Testis (tissue), 3 donors: Measurements from ENCODE around the gene KLHL3. TPM values are rescaled to one million over a fixed set of nuclear protein-coding genes. Genes with fewer than 3 reads are reported as not detected.

Experiments used
- DNase-seq: peaks from one replicate; pipeline ENCODE4 v3.0.0-alpha.2; 2019
- H3K27ac ChIP-seq, 2 donors: fragments of 200-600 bp; sonication (generic); one replicate each; pipeline ENCODE4 v1.5.1; 2019
- H3K27me3 ChIP-seq: fragments of 200-600 bp; sonication (generic); one replicate; pipeline ENCODE4 v1.5.1; 2019
- H3K36me3 ChIP-seq: fragments of 200-600 bp; sonication (generic); one replicate; pipeline ENCODE4 v1.5.1; 2017; ENCODE audit warnings: low read depth; ENCODE audit errors: missing control alignments
- H3K4me1 ChIP-seq: fragments of 200-600 bp; sonication (generic); one replicate; pipeline ENCODE4 v1.5.1; 2019
- H3K4me3 ChIP-seq, 2 donors: fragments of 200-600 bp; sonication (generic); one replicate each; pipeline ENCODE4 v1.5.1; 2017 to 2019
- H3K9me3 ChIP-seq: fragments of 200-600 bp; sonication (generic); one replicate; pipeline ENCODE4 v1.5.1; 2017
- CTCF ChIP-seq, 3 experiments: fragments of 450-650 bp in 2 of 3; fragments of 200-600 bp in 1 of 3; sonication (generic) in 1 of 3; IDR thresholded peaks; one replicate each; pipeline ENCODE4 v1.5.1; 2016 to 2019; ENCODE audit warnings: antibody characterized with exemption in 3 of 3, mild to moderate bottlenecking in 2 of 3, moderate library complexity in 1 of 3
- POLR2A ChIP-seq: fragments of 450-650 bp; IDR thresholded peaks from one replicate; pipeline ENCODE4 v1.6.1; 2017; ENCODE audit warnings: antibody characterized with exemption, mild to moderate bottlenecking, moderate library complexity
- WGBS, 2 donors: methylation state at CpG; one replicate each; pipeline ENCODE4 v1.1.5; 2018; 5-methylcytosine and 5-hydroxymethylcytosine counted together
- intact Hi-C: fragments of 100-400 bp; cut with DNase I; formaldehyde crosslinking; loops from one replicate; pipeline ENCODE4 v1.15.1; 2023; ENCODE audit warnings: low total_unique reads
- polyA plus RNA-seq: library from polyadenylated mRNA; stranded (reverse); fragments of 350-450 nt; fragmentation: Illumina TruSeq; extraction: RNeasy Lipid Tissue Mini Kit (QIAGEN cat#74804); gene quantifications from one replicate; pipeline ENCODE4 v1.2.3, GENCODE V29; 2014; ENCODE audit warnings: low read depth, low replicate concordance; ENCODE audit not compliant: insufficient read depth
- total RNA-seq, 2 donors: library from RNA; depleted of rRNA; stranded (reverse); fragments of >200 nt; gene quantifications; one replicate each; pipeline ENCODE4 v1.2.3, GENCODE V29; 2016

KLHL3 gene
- total and polyA plus RNA-seq, 3 donors from 2014 or later, result 13.7 to 35.0 (median 26.2) TPM

GRCh38 chr5:137632716-137633115, 103.2 kb downstream of the KLHL3 start:
- Histone ChIP-seq H3K4me3 (no peak overlapping the region), H3K27me3 (no peaks in the 10 kb centered on the region), H3K9me3 (no peaks in the 10 kb centered on the region), H3K27ac (no peak overlapping the region), H3K4me1 (peaks cover 26% of the 10 kb centered on the region), H3K36me3 (no peaks in the 10 kb centered on the region)
- intact Hi-C loops, result loop anchor here (10.0 kb wide), 1 partner anchor 102 kb away; the partner anchor contains the start of gene KLHL3
- 98 to 99% methylated on average over 3 of the region's 3 CpGs for WGBS, 2 donors
- TF ChIP-seq CTCF (IDR thresholded peaks at IDR 0.05) (no peak), POLR2A (no peak)
- no peak for DNase-seq

DNA sequence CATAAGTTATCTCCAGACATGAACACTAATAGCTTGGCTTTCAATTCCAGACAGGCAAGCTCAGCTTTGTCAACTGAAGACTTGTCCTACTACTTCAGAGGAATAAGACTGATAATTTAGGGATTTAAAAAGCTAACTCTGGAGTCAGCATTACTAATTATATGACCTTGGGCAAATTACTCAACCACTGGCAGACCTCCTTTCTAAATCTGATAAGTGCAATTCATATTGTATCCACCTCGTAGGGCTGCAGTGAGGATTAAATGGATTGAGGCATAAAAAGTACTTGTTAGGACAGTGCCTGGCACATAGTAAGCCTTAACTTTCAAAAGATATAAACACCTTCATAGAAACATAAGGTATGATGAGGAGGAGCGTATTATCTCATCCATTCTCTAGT, 104.4 kb downstream of the KLHL3 start:
- DNase-seq, result no peak

GRCh38 chr5:137630972-137631370, 104.9 kb downstream of the KLHL3 start:
- no peaks in the 10 kb centered on the region for H3K36me3 ChIP-seq
- no peaks in the 10 kb centered on the region for H3K9me3 ChIP-seq
- no peak for DNase-seq
- peaks cover 21% of the 10 kb centered on the region for H3K4me1 ChIP-seq
- WGBS, 2 donors, result 53% methylated on average over 3 of the region's 3 CpGs
- intact Hi-C loops, result loop anchor here (10.0 kb wide), 1 partner anchor 104 kb away; the partner anchor contains the start of gene KLHL3
- TF ChIP-seq CTCF (IDR thresholded peaks at IDR 0.05), result no peak
- TF ChIP-seq POLR2A, result no peak
- peak overlapping the region in 1 of 2 donors; percentile 78 for H3K27ac ChIP-seq
- no peak overlapping the region for H3K4me3 ChIP-seq
- H3K27me3 ChIP-seq, result no peaks in the 10 kb centered on the region

More for the DNA sequence above, 104.4 kb downstream of the KLHL3 start:
- H3K4me3 ChIP-seq, result no peak overlapping the region
- 62 to 64% methylated on average over 2 of the region's 2 CpGs for WGBS, 2 donors
- no peaks in the 10 kb centered on the region for H3K36me3 ChIP-seq
- TF ChIP-seq POLR2A (no peak), CTCF (IDR thresholded peaks at IDR 0.05) (no peak)
- no peaks in the 10 kb centered on the region for H3K27me3 ChIP-seq
- H3K9me3 ChIP-seq, result no peaks in the 10 kb centered on the region
- intact Hi-C loops, result loop anchor here (10.0 kb wide), 1 partner anchor 103 kb away; the partner anchor contains the start of gene KLHL3
- H3K4me1 ChIP-seq, result peaks cover 22% of the 10 kb centered on the region
- H3K27ac ChIP-seq, result peak overlapping the region in 1 of 2 donors; percentile 78

GRCh38 chr5:137630216-137630971, 105.5 kb downstream of the KLHL3 start:
- WGBS, 2 donors, result 58 to 71% methylated on average over 10 of the region's 10 CpGs
- H3K9me3 ChIP-seq, result no peaks in the 10 kb centered on the region
- no peak for TF ChIP-seq POLR2A
- no peak overlapping the region for H3K4me3 ChIP-seq
- DNase-seq, result no peak
- no peaks in the 10 kb centered on the region for H3K36me3 ChIP-seq
- no peaks in the 10 kb centered on the region for H3K27me3 ChIP-seq
- intact Hi-C loops, result loop anchor here (10.0 kb wide), 1 partner anchor 104 kb away; the partner anchor contains the start of gene KLHL3
- peaks cover 17% of the 10 kb centered on the region for H3K4me1 ChIP-seq
- H3K27ac ChIP-seq, result peak overlapping the region; percentile 62 to 78

GRCh38 chr5:137629646-137630045, 106.2 kb downstream of the KLHL3 start:
- H3K9me3 ChIP-seq, result no peaks in the 10 kb centered on the region
- H3K36me3 ChIP-seq, result no peaks in the 10 kb centered on the region
- no peak overlapping the region for H3K4me3 ChIP-seq
- TF ChIP-seq CTCF (IDR thresholded peaks at IDR 0.05), result peak; percentile 84 to 93 (median 86)
- TF ChIP-seq POLR2A, result no peak
- peaks cover 23% of the 10 kb centered on the region for H3K4me1 ChIP-seq
- WGBS, 2 donors, result 28 to 30% methylated on average over 3 to 4 of the region's 4 CpGs
- intact Hi-C loops, result loop anchor here (10.0 kb wide), 1 partner anchor 105 kb away; the partner anchor contains the start of gene KLHL3
- no peak for DNase-seq
- H3K27me3 ChIP-seq, result no peaks in the 10 kb centered on the region
- H3K27ac ChIP-seq, result no peak overlapping the region
